Thoracic aorta (tissue), 2 donors: Measurements from ENCODE around the gene PRDM16. TPM values are rescaled to one million over a fixed set of nuclear protein-coding genes. Genes with fewer than 3 reads are reported as not detected.

ENCODE experiments used
- ATAC-seq: fragments of 150-250 bp; one replicate; pipeline ENCODE4 v1.8.0; 2017; ENCODE audit warnings: low read depth; ENCODE audit not compliant: insufficient number of reproducible peaks, low FRiP score
- DNase-seq: peaks from one replicate; pipeline ENCODE4 v3.0.0-alpha.2; 2020; ENCODE audit warnings: low spot score
- H3K27ac ChIP-seq, 2 donors: fragments of 200-600 bp; sonication (generic); 1 replicate in 1 of 2; 2 replicates in 1 of 2; pipeline ENCODE4 v1.5.1; 2016; ENCODE audit warnings: mild to moderate bottlenecking in 2 of 2, moderate library complexity in 2 of 2
- H3K27me3 ChIP-seq: fragments of 200-600 bp; sonication (generic); replicated peaks from 2 replicates; pipeline ENCODE4 v1.6.0; 2016; ENCODE audit warnings: mild to moderate bottlenecking; ENCODE audit not compliant: insufficient read depth
- H3K36me3 ChIP-seq: fragments of 200-600 bp; sonication (generic); one replicate; pipeline ENCODE4 v1.5.1; 2016
- H3K4me1 ChIP-seq, 2 donors: fragments of 200-600 bp; sonication (generic); 1 replicate in 1 of 2; 2 replicates in 1 of 2; pipeline versions ENCODE4 v1.5.1 to v1.6.0; 2016; ENCODE audit warnings: low read depth in 2 of 2, mild to moderate bottlenecking in 1 of 2; ENCODE audit not compliant: control insufficient read depth in 1 of 2
- H3K4me3 ChIP-seq: fragments of 200-600 bp; sonication (generic); 2 replicates; pipeline ENCODE4 v1.5.1; 2016; ENCODE audit warnings: mild to moderate bottlenecking
- H3K9me3 ChIP-seq: fragments of 200-600 bp; sonication (generic); 2 replicates; pipeline ENCODE4 v1.5.1; 2016
- CTCF ChIP-seq: fragments of 200-600 bp; sonication (generic); IDR thresholded peaks from one replicate; pipeline ENCODE4 v1.5.1; 2019; ENCODE audit warnings: antibody characterized with exemption
- total RNA-seq, 2 donors: library from RNA; depleted of rRNA; stranded (reverse); fragments of >200 nt; gene quantifications; one replicate each; pipeline versions ENCODE4 v1.1.0 to v1.2.3, GENCODE V29; 2016

PRDM16 gene
- total RNA-seq, 2 donors from 2014 or later = 68.9 to 85.4 TPM

- Histone ChIP-seq H3K27me3 (no peaks in the 10 kb centered on the region), H3K4me3 (no peak overlapping the region), H3K36me3 (no peaks in the 10 kb centered on the region), H3K9me3 (no peaks in the 10 kb centered on the region), H3K27ac (peak overlapping the region in 1 of 2 donors; percentile 19), H3K4me1 (peaks cover 39 to 68% of the 10 kb centered on the region in 2 donors)
- ATAC-seq (no peak), DNase-seq (no peak)
- TF ChIP-seq CTCF = no peak
These were observed 146.4 kb downstream of the PRDM16 start for GRCh38 chr1:3215198-3216014.

DNA sequence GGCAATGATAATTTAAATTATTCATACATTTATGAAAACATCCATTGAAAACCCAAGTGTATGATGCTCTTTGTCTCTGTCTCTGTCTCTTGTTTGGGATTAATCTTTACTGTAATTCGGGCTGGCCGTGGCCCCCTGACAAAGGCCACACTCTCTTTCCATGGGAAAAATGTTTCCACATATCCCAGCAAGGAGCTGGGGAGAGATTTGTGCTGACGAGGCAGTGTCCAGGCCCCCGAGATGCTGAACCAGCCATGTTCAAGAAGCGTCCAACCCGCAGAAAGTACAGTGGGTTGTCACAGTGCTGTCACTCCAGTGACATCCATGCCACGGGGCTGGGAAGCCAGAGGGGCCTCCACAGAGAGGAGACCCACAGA lies 147.0 kb downstream of the PRDM16 start:
- TF ChIP-seq CTCF = no peak
- Histone ChIP-seq H3K9me3 (no peaks in the 10 kb centered on the region), H3K4me3 (no peak overlapping the region), H3K27me3 (no peaks in the 10 kb centered on the region), H3K36me3 (no peaks in the 10 kb centered on the region), H3K4me1 (peaks cover 44 to 74% of the 10 kb centered on the region in 2 donors), H3K27ac (peak overlapping the region in 1 of 2 donors; percentile 79)
- ATAC-seq (no peak), DNase-seq (no peak)

DNA sequence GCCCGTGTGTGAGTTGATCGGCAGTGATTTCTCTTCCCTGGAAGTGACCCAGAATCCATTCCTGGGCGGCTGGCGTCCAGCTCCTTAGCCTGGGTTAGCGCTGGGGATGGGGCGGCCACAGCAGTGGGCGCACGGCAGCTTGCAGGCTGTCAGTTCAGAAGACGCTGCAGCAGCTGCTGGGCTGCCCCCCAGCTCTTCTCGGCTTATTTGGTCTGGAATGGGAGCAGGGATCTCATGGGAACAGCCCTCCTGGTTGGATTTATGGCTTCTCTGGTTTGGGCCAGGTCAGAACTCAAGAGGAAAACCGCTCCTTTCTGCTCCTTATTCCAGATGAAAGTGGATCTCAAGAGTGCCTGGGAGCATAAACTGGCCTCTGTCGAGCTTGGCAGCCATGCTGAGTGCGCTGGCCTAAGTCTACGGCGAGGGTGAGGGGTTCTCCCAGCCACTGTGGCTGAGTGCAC lies 148.2 kb downstream of the PRDM16 start:
- no peak for ATAC-seq
- Histone ChIP-seq H3K4me1 (peaks cover 45 to 85% of the 10 kb centered on the region in 2 donors), H3K27me3 (no peaks in the 10 kb centered on the region), H3K9me3 (no peaks in the 10 kb centered on the region), H3K27ac (peak overlapping the region; percentile 79 to 86), H3K4me3 (peak overlapping the region; percentile 54), H3K36me3 (no peaks in the 10 kb centered on the region)
- TF ChIP-seq CTCF = no peak
- no peak for DNase-seq

DNA sequence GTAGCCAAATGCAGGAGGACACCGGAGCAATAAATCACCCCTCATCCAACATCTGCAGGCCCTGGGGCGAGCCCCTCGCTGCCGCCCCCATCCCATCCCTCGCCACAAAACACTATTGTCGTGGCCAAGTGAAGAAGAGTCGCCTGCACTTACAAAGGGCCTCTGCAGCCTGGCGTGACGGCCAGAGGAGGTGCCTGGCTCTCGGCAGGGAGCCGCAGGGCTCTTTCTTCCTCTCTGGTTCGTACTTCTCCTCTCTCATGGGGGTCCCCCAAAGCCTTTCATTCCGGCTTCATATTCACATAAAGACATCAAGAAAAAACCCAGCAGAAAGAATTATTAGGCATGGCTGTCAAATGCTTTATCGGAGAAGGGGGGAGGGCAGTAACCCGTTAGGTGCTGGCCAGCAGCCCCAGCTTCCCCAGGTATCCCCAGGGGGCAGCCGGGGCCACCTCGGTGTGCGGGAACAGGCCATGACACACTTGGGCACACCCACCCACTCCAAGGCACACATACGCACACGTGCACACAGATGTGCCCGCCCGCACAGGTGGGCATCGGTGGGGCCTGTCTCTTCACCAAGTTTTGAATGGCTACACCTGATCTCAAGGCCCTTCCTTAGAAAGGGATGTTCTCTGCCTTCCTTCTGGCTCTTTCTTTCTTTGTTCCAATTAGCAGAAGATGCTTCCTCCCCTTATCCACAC lies 149.1 kb downstream of the PRDM16 start:
- Histone ChIP-seq H3K27ac (peak overlapping the region; percentile 79 to 86), H3K4me1 (peaks cover 53 to 88% of the 10 kb centered on the region in 2 donors), H3K9me3 (no peaks in the 10 kb centered on the region), H3K36me3 (no peaks in the 10 kb centered on the region), H3K4me3 (peak overlapping the region; percentile 54), H3K27me3 (no peaks in the 10 kb centered on the region)
- ATAC-seq (no peak), DNase-seq (no peak)
- no peak for TF ChIP-seq CTCF

- Histone ChIP-seq H3K36me3 (no peaks in the 10 kb centered on the region), H3K27me3 (no peaks in the 10 kb centered on the region), H3K27ac (peak overlapping the region; percentile 79 to 86), H3K4me1 (peaks cover 55 to 87% of the 10 kb centered on the region in 2 donors), H3K4me3 (peak overlapping the region; percentile 30), H3K9me3 (no peaks in the 10 kb centered on the region)
- no peak for TF ChIP-seq CTCF
- DNase-seq (peak; percentile 60), ATAC-seq (peak; percentile 53)
These were observed 150.2 kb downstream of the PRDM16 start for GRCh38 chr1:3219005-3219790.
